H1 (cell line): Measurements from ENCODE around the gene AGBL5. TPM values are rescaled to one million over a fixed set of nuclear protein-coding genes. Genes with fewer than 3 reads are reported as not detected.
A peak's percentile ranks its signal among the peaks of the same experiment; 100 is the strongest.

Source experiments
- CTCF ChIA-PET: fragments of 300-600 bp; sonication (Branson Sonifier 250); formaldehyde crosslinking; loops from one replicate; lab custom pipeline; 2021; ENCODE audit not compliant: partially characterized antibody; lab: Charles Lee
- POLR2A ChIA-PET: fragments of 300-600 bp; sonication (Branson Sonifier 250); formaldehyde crosslinking; loops from one replicate; lab custom pipeline; 2021; ENCODE audit warnings: inconsistent platforms; ENCODE audit not compliant: partially characterized antibody; lab: Charles Lee
- DNase-seq, 2 experiments: peaks; one replicate each; pipeline versions ENCODE4 v3.0.0 to v3.0.0-alpha.2; 2010 to 2022; ENCODE audit warnings: low spot score in 2 of 2, low read depth in 1 of 2, mixed read lengths in 1 of 2
- FAIRE-seq: peaks from 2 replicates; lab custom pipeline; 2011; peaks lifted over from hg19 to GRCh38; lab: Jason Lieb, UNC
- H2AFZ ChIP-seq: 2 replicates; pipeline ENCODE4 v1.8.1; 2012; ENCODE audit warnings: low read length, inconsistent platforms
- H2AK5ac ChIP-seq: 2 replicates; pipeline ENCODE4 v1.6.1; 2013; ENCODE audit warnings: low read depth, low read length
- H2BK120ac ChIP-seq: replicated peaks from 2 replicates; pipeline ENCODE3; 2013; ENCODE audit warnings: low read depth, low read length, inconsistent platforms
- H2BK12ac ChIP-seq: 2 replicates; pipeline ENCODE4 v1.6.1; 2013; ENCODE audit warnings: low read depth, low read length
- H2BK15ac ChIP-seq: 2 replicates; pipeline ENCODE4 v1.6.1; 2013; ENCODE audit warnings: low read length
- H2BK20ac ChIP-seq: 2 replicates; pipeline ENCODE4 v1.6.1; 2013; ENCODE audit warnings: low read length
- H2BK5ac ChIP-seq: 2 replicates; pipeline ENCODE4 v1.6.1; 2013; ENCODE audit warnings: low read depth, low read length
- H3K14ac ChIP-seq: 2 replicates; pipeline ENCODE4 v1.6.1; 2013; ENCODE audit warnings: inconsistent platforms; ENCODE audit not compliant: insufficient read length
- H3K18ac ChIP-seq: 2 replicates; pipeline ENCODE4 v1.6.1; 2013; ENCODE audit warnings: low read length; ENCODE audit errors: extremely low read depth
- H3K23ac ChIP-seq: 2 replicates; pipeline ENCODE4 v1.6.1; 2013; ENCODE audit warnings: inconsistent platforms; ENCODE audit not compliant: insufficient read length
- H3K23me2 ChIP-seq: 2 replicates; pipeline ENCODE4 v1.6.1; 2013; ENCODE audit warnings: low read depth, low read length
- H3K27ac ChIP-seq: 2 replicates; pipeline ENCODE4 v1.6.1; 2011; ENCODE audit warnings: low read depth, low read length, inconsistent platforms
- H3K27me3 ChIP-seq, 4 experiments: replicated peaks in 1 of 4; 1 replicate in 1 of 4; 2 replicates in 3 of 4; pipeline versions ENCODE4 v1.6.1 to v1.8.1; 2011 to 2013; ENCODE audit warnings: low read length in 3 of 4, mild to moderate bottlenecking in 3 of 4, inconsistent platforms in 2 of 4, mixed read lengths in 2 of 4, moderate library complexity in 1 of 4; ENCODE audit not compliant: control insufficient read depth in 3 of 4, insufficient read depth in 3 of 4; ENCODE audit errors: extremely low read depth in 1 of 4
- H3K36me3 ChIP-seq, 4 experiments: 2 replicates each; pipeline versions ENCODE4 v1.6.1 to v1.8.1; 2011 to 2013; ENCODE audit warnings: mild to moderate bottlenecking in 4 of 4, low read length in 3 of 4, moderate library complexity in 2 of 4, control low read depth in 1 of 4, inconsistent platforms in 1 of 4; ENCODE audit not compliant: insufficient read depth in 4 of 4, control insufficient read depth in 2 of 4
- H3K4ac ChIP-seq: replicated peaks from 2 replicates; pipeline ENCODE3; 2013; ENCODE audit warnings: low read length, low read depth, mixed read lengths, inconsistent platforms; ENCODE audit not compliant: insufficient read length
- H3K4me1 ChIP-seq, 4 experiments: replicated peaks in 1 of 4; 1 replicate in 1 of 4; 2 replicates in 3 of 4; pipeline versions ENCODE4 v1.6.1 to v1.8.1; 2011 to 2013; ENCODE audit warnings: low read length in 3 of 4, inconsistent platforms in 2 of 4, mixed read lengths in 1 of 4; ENCODE audit not compliant: insufficient read depth in 4 of 4, control insufficient read depth in 3 of 4
- H3K4me2 ChIP-seq, 2 experiments: 2 replicates each; pipeline versions ENCODE4 v1.6.1 to v1.8.1; 2011 to 2013; ENCODE audit warnings: low read depth in 2 of 2, low read length in 2 of 2, control low read depth in 1 of 2, inconsistent platforms in 1 of 2, mild to moderate bottlenecking in 1 of 2; ENCODE audit not compliant: insufficient read depth in 1 of 2
- H3K4me3 ChIP-seq, 4 experiments: fragments of 200-600, 300-600 bp in 1 of 4; sonication (generic), shearing (Covaris generic), sonication (Bioruptor Twin) in 1 of 4; 2 replicates each; pipeline versions ENCODE4 v1.5.1 to v1.8.1; 2011 to 2016; ENCODE audit warnings: low read length in 4 of 4, low read depth in 3 of 4, control low read depth in 2 of 4, inconsistent platforms in 2 of 4, mild to moderate bottlenecking in 2 of 4, mixed read lengths in 1 of 4, moderate library complexity in 1 of 4; ENCODE audit not compliant: insufficient read depth in 2 of 4; ENCODE audit errors: extremely low read depth in 1 of 4
- H3K56ac ChIP-seq: replicated peaks from 2 replicates; pipeline ENCODE3; 2013; ENCODE audit warnings: low read depth, mild to moderate bottlenecking, mixed read lengths, low read length, inconsistent platforms; ENCODE audit not compliant: insufficient read length
- H3K79me1 ChIP-seq: 2 replicates; pipeline ENCODE4 v1.6.1; 2013; ENCODE audit warnings: low read depth, low read length, control low read depth
- H3K79me2 ChIP-seq, 2 experiments: 2 replicates each; pipeline versions ENCODE4 v1.6.1 to v1.8.1; 2012 to 2013; ENCODE audit warnings: low read length in 2 of 2, mild to moderate bottlenecking in 2 of 2, inconsistent platforms in 1 of 2; ENCODE audit not compliant: insufficient read depth in 2 of 2, control insufficient read depth in 1 of 2
- H3K9ac ChIP-seq, 4 experiments: replicated peaks in 1 of 4; 1 replicate in 1 of 4; 2 replicates in 3 of 4; pipeline versions ENCODE4 v1.6.1 to v1.8.1; 2011 to 2013; ENCODE audit warnings: low read depth in 3 of 4, low read length in 3 of 4, control low read depth in 2 of 4, mild to moderate bottlenecking in 2 of 4, moderate library complexity in 2 of 4, inconsistent platforms in 1 of 4; ENCODE audit errors: extremely low read depth in 1 of 4
- H3K9me3 ChIP-seq, 2 experiments: 2 replicates each; pipeline versions ENCODE4 v1.6.1 to v1.8.1; 2012 to 2013; ENCODE audit warnings: mild to moderate bottlenecking in 2 of 2, moderate library complexity in 2 of 2, control low read depth in 1 of 2, inconsistent platforms in 1 of 2, low read depth in 1 of 2, low read length in 1 of 2, mixed read lengths in 1 of 2; ENCODE audit not compliant: insufficient read depth in 2 of 2
- H4K20me1 ChIP-seq, 2 experiments: replicated peaks in 1 of 2; 2 replicates each; pipeline versions ENCODE3 to v1.8.1; 2011 to 2013; ENCODE audit warnings: inconsistent platforms in 2 of 2, low read length in 2 of 2, mild to moderate bottlenecking in 1 of 2; ENCODE audit not compliant: insufficient read depth in 2 of 2, control insufficient read depth in 1 of 2
- H4K5ac ChIP-seq: 2 replicates; pipeline ENCODE4 v1.6.1; 2013; ENCODE audit warnings: low read length, low read depth, mixed read lengths, inconsistent platforms; ENCODE audit not compliant: insufficient read length
- H4K8ac ChIP-seq: 2 replicates; pipeline ENCODE4 v1.8.0; 2013; ENCODE audit warnings: mild to moderate bottlenecking, moderate library complexity, low read length, inconsistent platforms; ENCODE audit not compliant: insufficient read depth; ENCODE audit errors: extremely low read depth
- H4K91ac ChIP-seq: replicated peaks from 2 replicates; pipeline ENCODE3; 2013; ENCODE audit warnings: low read length, mixed read lengths, inconsistent platforms; ENCODE audit not compliant: insufficient read length
- CTCF ChIP-seq, 3 experiments: IDR thresholded peaks; 1 replicate in 2 of 3; 2 replicates in 1 of 3; pipeline versions ENCODE4 v1.5.1 to v1.6.1; 2011; ENCODE audit warnings: low read length in 3 of 3, mild to moderate bottlenecking in 3 of 3, inconsistent platforms in 2 of 3, low read depth in 1 of 3, moderate library complexity in 1 of 3; ENCODE audit not compliant: insufficient read depth in 1 of 3; ENCODE audit errors: control extremely low read depth in 1 of 3
- E2F6 ChIP-seq: IDR thresholded peaks from 2 replicates; pipeline ENCODE4 v1.6.1; 2012; ENCODE audit warnings: inconsistent platforms
- EZH2 ChIP-seq: fragments of 200-600 bp; sonication (generic); IDR thresholded peaks from 2 replicates; pipeline ENCODE4 v1.7.1; 2012; ENCODE audit warnings: low read depth, mild to moderate bottlenecking, moderate library complexity, low read length, inconsistent platforms; ENCODE audit not compliant: severe bottlenecking
- KDM4A ChIP-seq: IDR thresholded peaks from one replicate; pipeline ENCODE4 v1.7.1; 2012; ENCODE audit warnings: low read depth, mild to moderate bottlenecking, moderate library complexity, low read length, inconsistent platforms; ENCODE audit not compliant: severe bottlenecking
- RNF2 ChIP-seq: fragments of 200-900, 300-1000 bp; sonication (generic); IDR thresholded peaks from 2 replicates; pipeline ENCODE4 v1.7.1; 2016; ENCODE audit warnings: borderline replicate concordance, low read depth, mild to moderate bottlenecking, antibody characterized with exemption, low read length; ENCODE audit not compliant: poor library complexity, severe bottlenecking; ENCODE audit errors: missing control alignments
- TAF1 ChIP-seq: IDR thresholded peaks from 2 replicates; pipeline ENCODE4 v1.6.1; 2011; ENCODE audit warnings: mild to moderate bottlenecking, low read depth, low read length
- YY1 ChIP-seq: IDR thresholded peaks from 2 replicates; pipeline ENCODE4 v1.6.1; 2011; ENCODE audit warnings: low read depth, mild to moderate bottlenecking, low read length
- WGBS, 2 experiments: shearing (Covaris generic) in 1 of 2; methylation state at CpG; one replicate each; pipeline versions ENCODE4 v1.1.6 to v1.1.7; 2013 to 2015; ENCODE audit warnings: low lambda C conversion rate in 2 of 2, mixed read lengths in 2 of 2, inconsistent platforms in 1 of 2, low coverage in 1 of 2, missing lambda C conversion rate in 1 of 2; ENCODE audit not compliant: insufficient replicate concordance in 2 of 2, insufficient coverage in 1 of 2, insufficient read length in 1 of 2; ENCODE audit errors: extremely low coverage in 1 of 2, missing lambda C conversion rate in 1 of 2; 5-methylcytosine and 5-hydroxymethylcytosine counted together
- polyA plus RNA-seq, 7 experiments: library from polyadenylated mRNA; depleted of rRNA in 3 of 7; stranded (reverse) in 5 of 7; unstranded in 2 of 7; fragments of >200 nt in 5 of 7; fragments of 200-250 nt in 2 of 7; gene quantifications; 1 replicate in 5 of 7; 2 replicates in 1 of 7; 4 replicates in 1 of 7; pipeline versions ENCODE4 v1.2.1 to v1.2.3, GENCODE V29; 2011 to 2013; ENCODE audit warnings: missing spikeins in 2 of 7, mixed read lengths in 2 of 7
- total RNA-seq: library from RNA; stranded (reverse); fragmentation: NEBNext Ultra II Directional; extraction: Animal tissue kit (Norgen Biotek cat#: 25700); gene quantifications from 2 replicates; pipeline ENCODE4 v1.2.1, GENCODE V29; 2021

The AGBL5 gene
- total and polyA plus RNA-seq, 2 of the 8 experiments (the other 6 are each of a cell fraction or from before 2014, with no cell fraction given), result 45.4 to 62.0 TPM

DNA sequence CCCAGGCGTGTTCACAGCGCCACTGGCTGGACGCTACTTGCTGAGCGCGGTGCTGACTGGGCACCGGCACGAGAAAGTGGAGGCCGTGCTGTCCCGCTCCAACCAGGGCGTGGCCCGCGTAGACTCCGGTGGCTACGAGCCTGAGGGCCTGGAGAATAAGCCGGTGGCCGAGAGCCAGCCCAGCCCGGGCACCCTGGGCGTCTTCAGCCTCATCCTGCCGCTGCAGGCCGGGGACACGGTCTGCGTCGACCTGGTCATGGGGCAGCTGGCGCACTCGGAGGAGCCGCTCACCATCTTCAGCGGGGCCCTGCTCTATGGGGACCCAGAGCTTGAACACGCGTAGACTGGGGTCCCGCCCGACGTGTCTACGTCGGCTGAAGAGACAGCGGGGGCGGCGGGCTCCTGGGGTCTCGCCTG, 34.2 kb downstream of the AGBL5 start:
- Histone ChIP-seq H2BK20ac (0 out of 2 replicates have a peak overlapping the region, but pooled peaks have one; percentile 72), H4K5ac (no peak overlapping the region), H3K18ac (peak overlapping the region; percentile 87), H3K4me3 (peak overlapping the region; percentile 44 to 75 (median 57)), H3K4me1 (peaks cover 4 to 26% (median 8%) of the 10 kb centered on the region in 4 experiments; a peak in 6 of 7 replicates), H4K91ac (peak overlapping the region; percentile 29), H3K4ac (no peak overlapping the region), H2BK12ac (no peak overlapping the region), H3K23me2 (peaks cover 13% of the 10 kb centered on the region; the same call in 1 of the 2 replicates), H3K56ac (peak overlapping the region; percentile 32), H3K27ac (no peak overlapping the region), H3K79me2 (no peaks in the 10 kb centered on the region), H3K9me3 (no peaks in the 10 kb centered on the region), H3K4me2 (peak overlapping the region; percentile 70 to 84), H3K23ac (no peak overlapping the region), H3K14ac (no peak overlapping the region), H3K79me1 (no peaks in the 10 kb centered on the region), H2AK5ac (no peak overlapping the region), H3K27me3 (peaks cover 0 to 9% (median 4%) of the 10 kb centered on the region in 4 experiments; a peak in 2 of 7 replicates), H4K8ac (peak overlapping the region; percentile 85), H2BK5ac (no peak overlapping the region), H4K20me1 (peaks cover 0 to 1% of the 10 kb centered on the region in 2 experiments), H2BK15ac (no peak overlapping the region), H3K36me3 (no peaks in the 10 kb centered on the region), H3K9ac (peak overlapping the region in 3 of 4 experiments; percentile 20 to 50 (median 38); a peak in 5 of 7 replicates), H2AFZ (peak overlapping the region; percentile 25; the same call in 1 of the 2 replicates), H2BK120ac (no peak overlapping the region)
- WGBS, 2 experiments, result 3% methylated on average over 38 of the region's 38 CpGs; no CpG with 5 or more reads in 1 of the 2 experiments
- CTCF ChIA-PET, result interaction anchor here (0.8 to 16.5 kb wide), 10 partner anchors 9 to 206 kb away, joined by 3 to 160 read pairs (median 4); partner anchors contain the start of genes AGBL5 and PREB
- DNase-seq, result peak in 1 of 2 experiments; percentile 67
- FAIRE-seq, result no peak
- POLR2A ChIA-PET, result interaction anchor here (0.6 to 5.9 kb wide), 5 partner anchors 13 to 126 kb away, joined by 3 to 63 read pairs (median 19); partner anchors contain the start of genes AGBL5, ATRAID, OST4 and SLC5A6
- TF ChIP-seq RNF2 (no peak), EZH2 (peak; percentile 24), KDM4A (peak; percentile 97), YY1 (0 out of 2 replicates have a peak, but pooled peaks have one; percentile 13), TAF1 (0 out of 2 replicates have a peak, but pooled peaks have one; percentile 1), E2F6 (peak; percentile 42), CTCF (IDR thresholded peaks at IDR 0.05; ENCODE audit: control extremely low read depth in 1 of 3, insufficient read depth in 1 of 3, low read depth in 1 of 3, low read length in 3 of 3) (peak in 2 of 3 experiments; percentile 40 to 51; a peak in 2 of 4 replicates)
